RWPE2 (cell line): Measurements from ENCODE around the gene C19orf38.

Experiments used
- ATAC-seq: fragments of 200-7000 bp; cut with Tn5 transposase; 3 replicates; pipeline ENCODE4 v1.9.1; 2021; ENCODE audit warnings: low read depth
- DNase-seq: peaks from one replicate; pipeline ENCODE4 v3.0.0-alpha.2; 2020; ENCODE audit warnings: low spot score
- H3K27ac ChIP-seq: fragments of 450-650 bp; 2 replicates; pipeline ENCODE4 v1.5.1; 2017; ENCODE audit warnings: mild to moderate bottlenecking; ENCODE audit not compliant: poor library complexity, severe bottlenecking
- H3K27me3 ChIP-seq: fragments of 250-450 bp; sonication (Bioruptor Pico); 2 replicates; pipeline ENCODE4 v1.5.1; 2021; ENCODE audit warnings: mild to moderate bottlenecking, moderate library complexity; ENCODE audit not compliant: insufficient read depth, poor library complexity, severe bottlenecking
- H3K36me3 ChIP-seq: fragments of 250-450 bp; sonication (Bioruptor Pico); 2 replicates; pipeline ENCODE4 v1.5.1; 2020; ENCODE audit warnings: low read depth, mild to moderate bottlenecking, moderate library complexity
- H3K4me1 ChIP-seq: fragments of 250-450 bp; sonication (Bioruptor Pico); 2 replicates; pipeline ENCODE4 v1.5.1; 2021; ENCODE audit warnings: mild to moderate bottlenecking, moderate library complexity; ENCODE audit not compliant: insufficient read depth, poor library complexity, severe bottlenecking
- H3K4me3 ChIP-seq: fragments of 250-450 bp; sonication (Bioruptor Pico); 2 replicates; pipeline ENCODE4 v1.5.1; 2021; ENCODE audit warnings: mild to moderate bottlenecking, moderate library complexity; ENCODE audit not compliant: severe bottlenecking
- H3K9me3 ChIP-seq: fragments of 250-450 bp; sonication (Bioruptor Pico); 2 replicates; pipeline ENCODE4 v1.5.1; 2021; ENCODE audit warnings: mild to moderate bottlenecking, moderate library complexity; ENCODE audit not compliant: severe bottlenecking
- TF ChIP-seq, protein P1 (sequence below): fragments of 450-650 bp; IDR thresholded peaks from one replicate; pipeline ENCODE4 v1.5.1; 2017; ENCODE audit warnings: mild to moderate bottlenecking, moderate library complexity; ENCODE audit not compliant: poor library complexity, severe bottlenecking

The C19orf38 gene

GRCh38 chr19:10913716-10914340 lies 65.6 kb downstream of the C19orf38 start:
- Histone ChIP-seq H3K36me3 (peaks cover 40% of the 10 kb centered on the region), H3K27ac (no peak overlapping the region), H3K27me3 (no peaks in the 10 kb centered on the region), H3K4me3 (no peak overlapping the region), H3K4me1 (peaks cover 10% of the 10 kb centered on the region), H3K9me3 (no peaks in the 10 kb centered on the region)
- no peak for DNase-seq
- TF ChIP-seq, protein P1, sequence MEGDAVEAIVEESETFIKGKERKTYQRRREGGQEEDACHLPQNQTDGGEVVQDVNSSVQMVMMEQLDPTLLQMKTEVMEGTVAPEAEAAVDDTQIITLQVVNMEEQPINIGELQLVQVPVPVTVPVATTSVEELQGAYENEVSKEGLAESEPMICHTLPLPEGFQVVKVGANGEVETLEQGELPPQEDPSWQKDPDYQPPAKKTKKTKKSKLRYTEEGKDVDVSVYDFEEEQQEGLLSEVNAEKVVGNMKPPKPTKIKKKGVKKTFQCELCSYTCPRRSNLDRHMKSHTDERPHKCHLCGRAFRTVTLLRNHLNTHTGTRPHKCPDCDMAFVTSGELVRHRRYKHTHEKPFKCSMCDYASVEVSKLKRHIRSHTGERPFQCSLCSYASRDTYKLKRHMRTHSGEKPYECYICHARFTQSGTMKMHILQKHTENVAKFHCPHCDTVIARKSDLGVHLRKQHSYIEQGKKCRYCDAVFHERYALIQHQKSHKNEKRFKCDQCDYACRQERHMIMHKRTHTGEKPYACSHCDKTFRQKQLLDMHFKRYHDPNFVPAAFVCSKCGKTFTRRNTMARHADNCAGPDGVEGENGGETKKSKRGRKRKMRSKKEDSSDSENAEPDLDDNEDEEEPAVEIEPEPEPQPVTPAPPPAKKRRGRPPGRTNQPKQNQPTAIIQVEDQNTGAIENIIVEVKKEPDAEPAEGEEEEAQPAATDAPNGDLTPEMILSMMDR: no peak
- ATAC-seq: no peak

DNA sequence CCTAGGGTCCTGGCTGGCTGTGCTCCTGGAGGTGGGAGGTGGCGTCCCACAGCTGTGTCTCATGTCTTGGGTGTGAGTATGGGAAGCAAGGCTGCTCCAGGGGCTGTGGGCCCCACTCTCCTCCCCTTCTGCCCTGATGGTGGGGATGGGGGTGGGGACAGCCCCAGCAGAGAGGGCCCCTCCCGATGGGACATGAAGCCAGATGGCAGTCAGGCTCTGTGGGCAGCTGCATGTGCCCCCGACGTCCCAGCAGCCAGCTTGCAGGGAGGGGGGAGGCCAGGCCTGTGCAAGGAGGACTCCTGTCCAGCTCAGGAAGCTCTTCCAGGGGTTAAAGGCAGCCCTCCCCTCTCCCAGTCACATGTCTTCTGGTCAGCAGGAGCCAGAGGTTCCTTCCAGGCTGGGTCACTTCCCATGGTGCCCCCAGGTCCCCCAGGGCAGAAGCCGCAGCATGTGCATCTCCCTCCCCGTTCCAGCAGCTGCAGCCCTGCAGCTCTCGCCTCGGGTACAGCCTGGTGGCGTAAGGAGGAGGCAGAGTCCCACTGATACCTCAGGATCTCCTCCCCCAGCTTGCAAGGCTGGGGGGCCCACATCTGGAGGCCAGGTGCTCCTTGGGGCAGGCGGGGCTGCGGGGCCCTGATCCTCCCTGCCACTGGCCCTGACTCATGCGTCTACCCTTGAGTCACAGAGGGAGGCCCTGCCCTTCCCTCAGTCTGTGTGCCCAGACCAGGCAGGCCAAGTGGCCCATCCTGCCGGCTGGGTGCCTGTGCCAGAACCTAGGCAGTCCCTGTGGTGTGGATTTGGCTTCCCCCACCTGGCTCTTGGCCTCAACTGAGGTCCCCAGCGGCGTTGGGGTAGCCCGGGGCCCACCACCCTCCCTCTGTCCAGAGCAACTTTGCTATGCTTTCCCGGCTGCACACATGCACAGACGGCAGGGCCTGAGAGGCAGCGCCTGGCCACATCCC lies 67.2 kb downstream of the C19orf38 start:
- H3K4me1 ChIP-seq: peaks cover 10% of the 10 kb centered on the region
- DNase-seq (peak; percentile 83), ATAC-seq (peak; percentile 97)
- no peaks in the 10 kb centered on the region for H3K27me3 ChIP-seq
- peak overlapping the region; percentile 37 for H3K27ac ChIP-seq
- H3K4me3 ChIP-seq: no peak overlapping the region
- peaks cover 32% of the 10 kb centered on the region for H3K36me3 ChIP-seq
- no peaks in the 10 kb centered on the region for H3K9me3 ChIP-seq
- TF ChIP-seq, protein P1: peak; percentile 15

- ATAC-seq (no peak), DNase-seq (no peak)
- no peaks in the 10 kb centered on the region for H3K27me3 ChIP-seq
- H3K4me3 ChIP-seq: no peak overlapping the region
- peaks cover 43% of the 10 kb centered on the region for H3K36me3 ChIP-seq
- no peak overlapping the region for H3K27ac ChIP-seq
- H3K4me1 ChIP-seq: peaks cover 10% of the 10 kb centered on the region
- no peaks in the 10 kb centered on the region for H3K9me3 ChIP-seq
- TF ChIP-seq, protein P1: no peak
Measured at GRCh38 chr19:10916602-10917001, 68.4 kb downstream of the C19orf38 start.

GRCh38 chr19:10918359-10918758 lies 70.1 kb downstream of the C19orf38 start:
- DNase-seq: no peak
- peaks cover 57% of the 10 kb centered on the region for H3K36me3 ChIP-seq
- TF ChIP-seq, protein P1: no peak
- no peak overlapping the region for H3K27ac ChIP-seq
- no peak overlapping the region for H3K4me3 ChIP-seq
- no peaks in the 10 kb centered on the region for H3K27me3 ChIP-seq
- H3K4me1 ChIP-seq: peaks cover 10% of the 10 kb centered on the region
- no peak for ATAC-seq
- H3K9me3 ChIP-seq: no peaks in the 10 kb centered on the region
